Measurements from ENCODE around the gene ENDOV. TPM values are rescaled to one million over a fixed set of nuclear protein-coding genes. Genes with fewer than 3 reads are reported as not detected.

ENDOV gene
- total RNA-seq, 1 donor from 2014 or later: 25.1 TPM

DNA sequence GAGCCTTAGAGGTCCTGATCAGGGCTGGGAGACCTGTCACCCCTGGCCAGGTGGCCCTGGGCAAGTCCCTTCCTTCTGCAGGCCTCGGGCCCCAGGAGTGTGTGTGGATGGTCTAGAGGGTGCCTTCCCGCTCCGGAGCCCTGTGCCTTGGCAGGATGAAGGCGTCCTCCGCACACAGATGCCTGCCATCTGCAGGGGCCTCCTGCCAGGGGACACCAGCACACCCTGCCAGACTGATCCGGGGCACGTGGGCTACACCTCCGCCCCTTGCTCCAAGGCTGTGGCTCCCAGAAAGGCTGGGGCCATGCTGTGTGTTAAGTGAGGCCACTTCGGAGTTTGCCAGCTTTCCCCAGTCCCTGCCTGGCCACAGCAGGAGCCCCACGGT lies 30.8 kb downstream of the ENDOV start:
- Histone ChIP-seq H3K36me3 (no peaks in the 10 kb centered on the region), H3K4me1 (no peaks in the 10 kb centered on the region), H3K27ac (no peak overlapping the region), H3K9me3 (no peaks in the 10 kb centered on the region), H3K27me3 (no peaks in the 10 kb centered on the region), H3K4me3 (no peak overlapping the region)
- no peak for DNase-seq
- ATAC-seq: no peak
- intact Hi-C loops (cut with DNase I): no loop called here
- TF ChIP-seq, protein P1, sequence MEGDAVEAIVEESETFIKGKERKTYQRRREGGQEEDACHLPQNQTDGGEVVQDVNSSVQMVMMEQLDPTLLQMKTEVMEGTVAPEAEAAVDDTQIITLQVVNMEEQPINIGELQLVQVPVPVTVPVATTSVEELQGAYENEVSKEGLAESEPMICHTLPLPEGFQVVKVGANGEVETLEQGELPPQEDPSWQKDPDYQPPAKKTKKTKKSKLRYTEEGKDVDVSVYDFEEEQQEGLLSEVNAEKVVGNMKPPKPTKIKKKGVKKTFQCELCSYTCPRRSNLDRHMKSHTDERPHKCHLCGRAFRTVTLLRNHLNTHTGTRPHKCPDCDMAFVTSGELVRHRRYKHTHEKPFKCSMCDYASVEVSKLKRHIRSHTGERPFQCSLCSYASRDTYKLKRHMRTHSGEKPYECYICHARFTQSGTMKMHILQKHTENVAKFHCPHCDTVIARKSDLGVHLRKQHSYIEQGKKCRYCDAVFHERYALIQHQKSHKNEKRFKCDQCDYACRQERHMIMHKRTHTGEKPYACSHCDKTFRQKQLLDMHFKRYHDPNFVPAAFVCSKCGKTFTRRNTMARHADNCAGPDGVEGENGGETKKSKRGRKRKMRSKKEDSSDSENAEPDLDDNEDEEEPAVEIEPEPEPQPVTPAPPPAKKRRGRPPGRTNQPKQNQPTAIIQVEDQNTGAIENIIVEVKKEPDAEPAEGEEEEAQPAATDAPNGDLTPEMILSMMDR (IDR thresholded peaks at IDR 0.05): no peak

DNA sequence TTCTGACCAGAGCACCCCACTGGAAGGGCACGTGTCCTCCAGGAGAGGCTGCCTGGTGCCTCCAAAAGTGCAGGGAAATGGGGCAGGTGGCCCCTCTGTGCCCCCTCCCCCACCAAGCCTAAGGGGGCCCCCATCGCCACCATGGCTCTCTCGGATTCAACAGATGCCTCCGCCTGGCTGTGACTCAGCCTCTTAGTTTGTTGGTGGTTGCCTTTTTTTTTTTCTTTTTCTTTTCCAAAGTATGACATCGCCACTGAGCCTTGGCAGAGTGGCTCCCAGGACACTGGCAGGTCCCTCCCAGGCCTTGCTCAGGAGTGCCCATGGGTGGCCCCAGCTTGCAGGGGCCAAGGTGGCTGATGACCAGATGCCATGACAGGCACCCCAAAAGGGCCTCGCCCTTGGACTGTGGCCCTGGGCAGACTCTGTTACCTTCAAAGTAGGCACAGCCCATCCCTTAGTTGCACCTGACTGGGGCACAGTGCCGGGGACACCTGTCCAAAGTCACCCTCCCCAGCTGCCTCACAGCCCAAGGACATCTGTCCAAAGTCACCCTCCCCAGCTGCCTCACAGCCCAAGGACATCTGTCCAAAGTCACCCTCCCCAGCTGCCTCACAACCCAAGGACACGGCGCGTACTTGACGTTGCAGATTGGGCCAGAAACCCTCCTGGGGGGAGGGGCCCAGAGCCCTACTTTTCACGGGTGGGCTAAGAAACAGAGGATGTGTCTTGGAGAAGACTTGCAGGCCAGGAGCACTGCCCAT lies 31.9 kb downstream of the ENDOV start:
- no peak for DNase-seq
- TF ChIP-seq, protein P1 (IDR thresholded peaks at IDR 0.05): no peak
- Histone ChIP-seq H3K27me3 (no peaks in the 10 kb centered on the region), H3K4me1 (no peaks in the 10 kb centered on the region), H3K36me3 (no peaks in the 10 kb centered on the region), H3K9me3 (no peaks in the 10 kb centered on the region), H3K4me3 (no peak overlapping the region), H3K27ac (no peak overlapping the region)
- ATAC-seq: no peak
- intact Hi-C loops (cut with DNase I): no loop called here

DNA sequence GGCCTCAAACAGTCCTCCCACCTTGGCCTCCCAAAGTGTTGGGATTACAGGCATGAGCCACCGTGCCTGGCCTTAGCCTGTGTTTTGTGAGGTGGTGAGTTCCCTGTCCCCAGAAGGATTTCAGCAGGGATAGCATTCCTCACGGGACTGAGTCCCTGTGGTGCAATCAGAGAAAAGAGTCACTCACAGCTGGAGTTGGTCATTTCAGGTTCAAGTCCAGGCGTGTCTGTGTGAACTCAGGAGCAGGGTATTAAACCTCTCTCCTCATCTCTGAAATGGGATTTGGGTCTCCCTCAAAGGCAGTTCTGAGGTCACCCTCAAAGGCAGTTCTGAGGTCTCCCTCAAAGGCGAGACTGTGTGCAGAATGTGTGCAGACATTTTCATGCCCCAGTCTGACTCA lies 32.8 kb downstream of the ENDOV start:
- TF ChIP-seq, protein P1 (IDR thresholded peaks at IDR 0.05): no peak

DNA sequence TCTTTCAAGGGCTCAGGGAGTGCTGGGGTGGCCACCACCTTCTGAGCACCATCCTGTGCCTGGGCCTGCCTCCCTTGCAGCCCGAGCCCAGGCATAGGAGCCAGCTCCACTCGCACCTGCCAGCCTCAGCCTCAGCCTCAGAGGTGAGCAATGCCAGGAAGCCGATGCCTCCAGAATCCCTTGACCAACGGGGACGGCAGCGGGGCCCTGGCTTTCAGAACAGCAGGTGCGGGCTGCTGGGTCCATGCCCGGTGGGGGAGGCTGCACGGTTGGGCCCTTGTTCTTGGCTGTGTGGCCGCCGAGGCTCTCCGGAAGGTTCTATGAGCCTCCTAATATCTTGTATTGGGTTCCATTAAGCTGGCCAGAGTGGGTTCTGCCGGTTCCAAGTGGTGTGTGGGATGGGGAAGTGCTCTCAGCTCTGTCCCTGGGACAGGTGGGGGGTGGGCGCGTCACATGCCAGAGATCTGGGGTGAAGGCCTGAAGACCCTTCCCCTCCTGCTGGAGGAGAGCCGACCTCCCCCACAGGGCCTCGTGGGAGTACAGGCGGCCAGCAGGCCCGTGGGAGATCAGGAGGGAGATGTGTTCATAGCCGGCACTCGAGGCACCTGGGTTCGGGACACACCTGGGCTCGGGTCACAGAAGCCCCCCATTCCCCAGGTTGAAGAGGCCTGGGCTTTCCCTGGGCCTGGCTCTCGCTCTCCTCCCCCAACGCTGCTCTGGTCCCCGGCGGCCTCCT lies 34.4 kb downstream of the ENDOV start:
- no peak for DNase-seq
- intact Hi-C loops (cut with DNase I): no loop called here
- H3K27ac ChIP-seq: no peak overlapping the region

More for the DNA sequence above, 32.8 kb downstream of the ENDOV start:
- DNase-seq (no peak), ATAC-seq (no peak)
- Histone ChIP-seq H3K9me3 (no peaks in the 10 kb centered on the region), H3K36me3 (no peaks in the 10 kb centered on the region), H3K4me1 (no peaks in the 10 kb centered on the region), H3K27me3 (no peaks in the 10 kb centered on the region), H3K4me3 (no peak overlapping the region), H3K27ac (no peak overlapping the region)
- intact Hi-C loops (cut with DNase I): no loop called here

DNA sequence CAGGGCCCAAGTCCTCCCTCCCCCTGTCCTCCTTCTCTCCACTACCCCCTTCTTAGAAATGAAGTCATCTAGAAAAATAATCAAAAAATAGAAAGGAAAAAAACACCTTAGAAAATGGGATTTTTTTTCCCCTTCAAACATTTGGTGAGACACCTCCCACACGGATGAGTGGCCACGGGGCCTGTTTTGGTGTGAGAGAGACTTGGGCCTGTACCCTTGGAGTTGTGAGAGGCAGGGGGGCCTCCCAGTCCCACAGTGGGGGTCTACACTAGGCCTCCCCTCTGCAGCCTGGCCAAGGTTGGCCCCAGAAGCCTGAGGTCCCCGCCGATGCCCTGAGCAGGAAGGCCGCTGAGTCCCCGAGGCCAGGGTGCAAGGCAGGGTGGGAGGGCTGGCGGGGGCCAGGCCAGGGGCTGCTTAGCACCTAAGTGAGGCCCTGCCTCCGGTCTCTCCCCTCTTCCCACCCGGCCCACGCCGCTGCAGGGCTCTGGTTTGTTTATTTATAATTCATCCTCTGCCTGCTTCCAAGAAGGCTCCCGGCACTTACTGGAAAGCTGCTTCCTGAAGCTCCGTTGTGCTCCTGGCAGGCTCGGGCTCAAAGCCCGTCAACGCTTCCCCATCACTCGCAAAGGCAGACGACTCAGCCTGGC lies 35.1 kb downstream of the ENDOV start:
- intact Hi-C loops (cut with DNase I): no loop called here
- H3K27ac ChIP-seq: no peak overlapping the region
- H3K4me3 ChIP-seq: no peak overlapping the region
- H3K9me3 ChIP-seq: no peaks in the 10 kb centered on the region
- H3K4me1 ChIP-seq: peaks cover 7% of the 10 kb centered on the region
- no peak for DNase-seq
- TF ChIP-seq, protein P1 (IDR thresholded peaks at IDR 0.05): no peak
- H3K27me3 ChIP-seq: no peaks in the 10 kb centered on the region
- no peaks in the 10 kb centered on the region for H3K36me3 ChIP-seq
- ATAC-seq: no peak

More for the DNA sequence above, 34.4 kb downstream of the ENDOV start:
- Histone ChIP-seq H3K9me3 (no peaks in the 10 kb centered on the region), H3K27me3 (no peaks in the 10 kb centered on the region), H3K4me1 (peaks cover 7% of the 10 kb centered on the region), H3K4me3 (no peak overlapping the region), H3K36me3 (no peaks in the 10 kb centered on the region)
- TF ChIP-seq, protein P1 (IDR thresholded peaks at IDR 0.05): no peak
- no peak for ATAC-seq
